SJCRH30 (cell line): ENCODE data around the gene PXYLP1. TPM values are rescaled to one million over a fixed set of nuclear protein-coding genes. Genes with fewer than 3 reads are reported as not detected.

Source experiments
- DNase-seq, 2 experiments: peaks; one replicate each; pipeline ENCODE4 v3.0.0-alpha.2; 2015 to 2020
- H3K27ac ChIP-seq: fragments of 250-450 bp; sonication (Bioruptor Pico); 2 replicates; pipeline ENCODE4 v1.5.1; 2020; ENCODE audit warnings: mild to moderate bottlenecking, moderate library complexity
- H3K27me3 ChIP-seq: fragments of 250-450 bp; sonication (Bioruptor Pico); 2 replicates; pipeline ENCODE4 v1.5.1; 2020; ENCODE audit warnings: mild to moderate bottlenecking, moderate library complexity
- H3K36me3 ChIP-seq: fragments of 250-450 bp; sonication (Bioruptor Pico); 2 replicates; pipeline ENCODE4 v1.5.1; 2020; ENCODE audit warnings: mild to moderate bottlenecking, moderate library complexity
- H3K4me1 ChIP-seq: fragments of 250-450 bp; sonication (Bioruptor Pico); 2 replicates; pipeline ENCODE4 v1.5.1; 2020; ENCODE audit warnings: mild to moderate bottlenecking, moderate library complexity
- H3K4me3 ChIP-seq: fragments of 250-450 bp; sonication (Bioruptor Pico); 2 replicates; pipeline ENCODE4 v1.5.1; 2020; ENCODE audit warnings: mild to moderate bottlenecking, moderate library complexity
- H3K9me3 ChIP-seq: fragments of 250-450 bp; sonication (Bioruptor Pico); replicated peaks from 2 replicates; pipeline ENCODE4 v1.5.1; 2020; ENCODE audit warnings: mild to moderate bottlenecking, moderate library complexity
- total RNA-seq: library from RNA; depleted of rRNA; stranded (reverse); fragments of >200 nt; shearing (Covaris generic); gene quantifications from 2 replicates; pipeline ENCODE4 v1.2.3, GENCODE V29; 2014; rRNA removed

Gene PXYLP1
- total RNA-seq, 1 experiment from 2014 or later: 24.9 TPM

DNA sequence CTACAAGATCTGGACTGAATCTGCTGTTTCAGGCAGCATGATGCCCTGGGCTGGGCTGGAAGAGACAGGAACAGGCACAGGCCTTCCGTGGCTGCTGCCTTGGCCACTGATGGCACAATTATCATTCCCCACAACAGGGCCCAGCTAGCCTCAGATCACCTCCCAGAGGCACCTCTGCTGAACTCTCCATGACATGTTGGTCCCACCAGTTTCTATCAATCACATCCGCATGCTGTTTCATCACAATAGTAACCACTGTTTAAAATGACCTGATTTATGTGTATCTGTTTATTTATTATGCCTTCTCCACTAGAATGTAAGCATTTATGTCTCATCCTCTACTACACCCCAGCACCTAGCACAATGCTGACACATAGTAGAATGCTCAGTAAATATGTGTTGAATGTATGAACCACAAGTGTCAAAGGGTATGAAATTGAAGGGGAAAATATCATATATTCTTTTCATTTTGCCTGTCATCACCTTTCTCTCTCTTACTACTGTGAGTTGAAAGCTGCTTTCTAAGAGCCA is 104.0 kb downstream of the PXYLP1 start:
- Histone ChIP-seq H3K36me3 (no peaks in the 10 kb centered on the region), H3K4me3 (no peak overlapping the region), H3K27me3 (no peaks in the 10 kb centered on the region), H3K27ac (no peak overlapping the region), H3K4me1 (peaks cover 9% of the 10 kb centered on the region; the same call in 1 of the 2 replicates), H3K9me3 (no peaks in the 10 kb centered on the region)
- no peak for DNase-seq

GRCh38 chr3:141336672-141337522 is 105.3 kb downstream of the PXYLP1 start:
- Histone ChIP-seq H3K27ac (no peak overlapping the region), H3K27me3 (no peaks in the 10 kb centered on the region), H3K9me3 (no peaks in the 10 kb centered on the region), H3K36me3 (no peaks in the 10 kb centered on the region), H3K4me3 (no peak overlapping the region), H3K4me1 (peaks cover 9% of the 10 kb centered on the region; the same call in 1 of the 2 replicates)
- DNase-seq: peak in 1 of 2 experiments; percentile 16

DNA sequence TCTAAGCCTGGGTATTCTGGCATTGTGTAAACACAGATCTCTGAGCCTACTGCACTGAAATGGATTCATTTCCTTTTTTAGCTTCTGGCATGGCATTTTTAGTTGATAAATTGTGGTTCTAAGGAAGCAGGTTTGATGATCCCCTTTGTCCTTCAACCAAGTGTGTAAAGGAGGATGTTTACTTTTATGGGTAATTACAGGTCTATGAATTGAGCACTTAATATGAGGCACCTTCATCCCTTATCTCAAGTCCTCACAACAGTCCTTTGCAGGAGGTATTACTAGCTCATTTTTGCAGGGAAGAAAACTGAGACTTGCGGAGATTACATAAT is 105.9 kb downstream of the PXYLP1 start:
- Histone ChIP-seq H3K36me3 (no peaks in the 10 kb centered on the region), H3K27ac (no peak overlapping the region), H3K4me3 (no peak overlapping the region), H3K4me1 (peaks cover 9% of the 10 kb centered on the region; the same call in 1 of the 2 replicates), H3K27me3 (no peaks in the 10 kb centered on the region), H3K9me3 (no peaks in the 10 kb centered on the region)
- no peak for DNase-seq

DNA sequence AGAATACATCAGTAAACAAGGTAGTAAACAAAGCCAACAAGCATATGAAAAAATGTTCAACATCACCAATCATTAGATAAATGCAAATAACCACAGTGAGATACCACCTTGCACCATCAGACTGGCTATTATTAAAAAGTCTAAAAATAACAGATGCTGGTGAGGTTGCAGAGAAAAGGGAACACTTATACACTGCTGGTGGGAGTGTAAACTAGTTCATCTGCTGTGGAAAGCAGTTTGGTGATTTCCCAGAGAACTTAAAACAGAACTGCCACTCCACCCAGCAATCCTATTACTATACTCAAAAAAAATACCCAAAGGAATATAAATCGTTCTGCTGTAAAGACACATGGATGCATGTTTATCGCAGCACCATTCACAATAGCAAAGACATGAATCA is 106.4 kb downstream of the PXYLP1 start:
- H3K4me3 ChIP-seq: no peak overlapping the region
- H3K4me1 ChIP-seq: peaks cover 9% of the 10 kb centered on the region; the same call in 1 of the 2 replicates
- H3K36me3 ChIP-seq: no peaks in the 10 kb centered on the region
- H3K27ac ChIP-seq: no peak overlapping the region
- no peaks in the 10 kb centered on the region for H3K9me3 ChIP-seq
- H3K27me3 ChIP-seq: no peaks in the 10 kb centered on the region
- DNase-seq: no peak

- no peaks in the 10 kb centered on the region for H3K9me3 ChIP-seq
- no peak for DNase-seq
- H3K27me3 ChIP-seq: no peaks in the 10 kb centered on the region
- no peaks in the 10 kb centered on the region for H3K36me3 ChIP-seq
- H3K27ac ChIP-seq: no peak overlapping the region
- H3K4me1 ChIP-seq: peaks cover 9% of the 10 kb centered on the region; the same call in 1 of the 2 replicates
- no peak overlapping the region for H3K4me3 ChIP-seq
Observed at GRCh38 chr3:141338881-141339280, 107.3 kb downstream of the PXYLP1 start.

DNA sequence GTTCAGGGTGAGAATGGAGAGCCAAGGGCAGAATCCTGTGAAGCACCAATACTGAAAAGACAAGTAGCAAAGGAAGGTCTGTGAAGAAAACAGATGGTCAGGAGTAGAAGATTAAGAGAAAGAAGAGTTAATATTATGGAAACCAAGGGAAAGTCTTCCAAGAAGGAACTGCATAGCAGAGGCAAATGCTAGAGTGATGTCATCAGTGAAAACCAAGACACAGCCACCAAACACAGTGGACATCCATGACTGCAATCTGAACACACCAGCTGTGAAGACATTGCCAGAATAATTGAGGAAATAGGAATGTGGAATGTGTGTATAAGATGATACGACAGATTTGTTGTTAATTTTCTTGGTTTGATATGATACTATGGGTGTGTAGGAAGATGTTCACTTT is 109.9 kb downstream of the PXYLP1 start:
- Histone ChIP-seq H3K9me3 (no peaks in the 10 kb centered on the region), H3K36me3 (no peaks in the 10 kb centered on the region), H3K4me3 (no peak overlapping the region), H3K4me1 (peaks cover 9% of the 10 kb centered on the region; the same call in 1 of the 2 replicates), H3K27me3 (0 out of 2 replicates have a peak, but pooled peaks cover under 1% of the 10 kb centered on the region), H3K27ac (no peak overlapping the region)
- no peak for DNase-seq

DNA sequence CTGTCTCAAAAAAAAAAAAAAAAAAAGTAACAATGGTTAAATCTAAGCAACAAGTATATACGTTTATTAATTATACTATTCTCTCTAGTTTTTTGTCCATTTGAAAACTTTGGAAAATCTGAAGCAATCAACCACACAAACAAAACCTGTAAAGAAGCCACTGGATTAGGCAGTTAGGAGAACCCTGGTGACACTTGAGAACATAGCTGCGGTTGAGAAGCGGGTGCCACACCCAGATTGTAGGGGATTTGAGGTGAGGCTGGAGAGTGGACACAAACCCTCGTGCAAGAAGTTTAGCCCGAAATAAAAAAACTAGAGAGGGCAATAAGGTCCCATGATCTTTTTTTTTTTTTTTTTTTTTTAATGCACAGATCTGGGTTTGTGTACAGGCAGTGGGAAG is 110.8 kb downstream of the PXYLP1 start:
- Histone ChIP-seq H3K27me3 (0 out of 2 replicates have a peak, but pooled peaks cover 4% of the 10 kb centered on the region), H3K27ac (no peak overlapping the region), H3K4me1 (peaks cover 3% of the 10 kb centered on the region; the same call in 1 of the 2 replicates), H3K9me3 (no peaks in the 10 kb centered on the region), H3K4me3 (no peak overlapping the region), H3K36me3 (no peaks in the 10 kb centered on the region)
- DNase-seq: no peak

- Histone ChIP-seq H3K4me3 (no peak overlapping the region), H3K4me1 (no peaks in the 10 kb centered on the region), H3K9me3 (no peaks in the 10 kb centered on the region), H3K27me3 (0 out of 2 replicates have a peak, but pooled peaks cover 4% of the 10 kb centered on the region), H3K27ac (no peak overlapping the region), H3K36me3 (no peaks in the 10 kb centered on the region)
- DNase-seq: no peak
Observed at GRCh38 chr3:141343077-141343476, 111.5 kb downstream of the PXYLP1 start.

GRCh38 chr3:141343865-141344271 is 112.2 kb downstream of the PXYLP1 start:
- Histone ChIP-seq H3K9me3 (no peaks in the 10 kb centered on the region; the same call in 1 of the 2 replicates), H3K4me3 (no peak overlapping the region), H3K27ac (no peak overlapping the region), H3K36me3 (no peaks in the 10 kb centered on the region), H3K27me3 (0 out of 2 replicates have a peak, but pooled peaks cover 4% of the 10 kb centered on the region), H3K4me1 (no peaks in the 10 kb centered on the region)
- no peak for DNase-seq

Other genes starting within 250 kb of the PXYLP1 start
- 101 and 106 TPM in 2 replicates for gene SPSB4, start 180.5 kb upstream of the PXYLP1 start, total RNA-seq
- 36.1 and 36.4 TPM in 2 replicates for gene ZBTB38, start 136.7 kb downstream of the PXYLP1 start, total RNA-seq